ENCODE results near the gene C1orf21.

The C1orf21 gene

DNA sequence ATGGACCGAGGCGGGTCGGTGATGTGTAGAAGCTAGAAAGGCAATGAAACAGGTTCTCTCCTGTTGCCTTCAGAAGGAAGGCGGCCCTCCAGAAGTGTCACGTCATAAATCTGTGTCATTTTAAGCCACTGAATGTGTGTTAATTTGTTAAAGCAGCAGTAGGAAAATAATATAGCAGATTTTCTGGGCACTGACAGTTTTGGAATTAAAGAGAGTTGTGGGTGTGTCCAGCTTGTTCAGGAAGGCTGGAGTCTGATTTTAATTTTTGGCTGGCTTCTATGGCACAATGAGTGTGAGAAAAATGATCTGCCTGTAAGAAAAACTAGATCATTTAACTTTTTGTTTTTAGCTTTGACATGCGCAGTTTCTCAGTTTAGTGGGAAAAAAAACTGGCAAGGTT, 190.5 kb downstream of the C1orf21 start:
- TF ChIP-seq ZNF8 (CRISPR knock-in tag; IDR thresholded peaks at IDR 0.05) (no peak), ISL1 (CRISPR knock-in tag; IDR thresholded peaks at IDR 0.05) (no peak), ESRRG (CRISPR knock-in tag; IDR thresholded peaks at IDR 0.05) (no peak), PATZ1 (CRISPR knock-in tag; IDR thresholded peaks at IDR 0.05; ENCODE audit: borderline replicate concordance) (no peak), ZC3H10 (CRISPR knock-in tag; IDR thresholded peaks at IDR 0.05) (no peak), GLIS3 (CRISPR knock-in tag; IDR thresholded peaks at IDR 0.05) (no peak), ZFP3 (CRISPR knock-in tag; IDR thresholded peaks at IDR 0.05) (no peak), ARNTL (CRISPR knock-in tag; IDR thresholded peaks at IDR 0.05; ENCODE audit: borderline replicate concordance, low read depth) (no peak), BACH2 (CRISPR knock-in tag; IDR thresholded peaks at IDR 0.05; ENCODE audit: borderline replicate concordance) (no peak), RARB (CRISPR knock-in tag; IDR thresholded peaks at IDR 0.05) (no peak), ZNF70 (CRISPR knock-in tag; IDR thresholded peaks at IDR 0.05) (no peak)
- TF ChIP-seq, protein P1, sequence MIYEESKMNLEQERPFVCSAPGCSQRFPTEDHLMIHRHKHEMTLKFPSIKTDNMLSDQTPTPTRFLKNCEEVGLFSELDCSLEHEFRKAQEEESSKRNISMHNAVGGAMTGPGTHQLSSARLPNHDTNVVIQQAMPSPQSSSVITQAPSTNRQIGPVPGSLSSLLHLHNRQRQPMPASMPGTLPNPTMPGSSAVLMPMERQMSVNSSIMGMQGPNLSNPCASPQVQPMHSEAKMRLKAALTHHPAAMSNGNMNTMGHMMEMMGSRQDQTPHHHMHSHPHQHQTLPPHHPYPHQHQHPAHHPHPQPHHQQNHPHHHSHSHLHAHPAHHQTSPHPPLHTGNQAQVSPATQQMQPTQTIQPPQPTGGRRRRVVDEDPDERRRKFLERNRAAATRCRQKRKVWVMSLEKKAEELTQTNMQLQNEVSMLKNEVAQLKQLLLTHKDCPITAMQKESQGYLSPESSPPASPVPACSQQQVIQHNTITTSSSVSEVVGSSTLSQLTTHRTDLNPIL (CRISPR knock-in tag; IDR thresholded peaks at IDR 0.05; ENCODE audit: low read depth) = no peak
- ATAC-seq = no peak

DNA sequence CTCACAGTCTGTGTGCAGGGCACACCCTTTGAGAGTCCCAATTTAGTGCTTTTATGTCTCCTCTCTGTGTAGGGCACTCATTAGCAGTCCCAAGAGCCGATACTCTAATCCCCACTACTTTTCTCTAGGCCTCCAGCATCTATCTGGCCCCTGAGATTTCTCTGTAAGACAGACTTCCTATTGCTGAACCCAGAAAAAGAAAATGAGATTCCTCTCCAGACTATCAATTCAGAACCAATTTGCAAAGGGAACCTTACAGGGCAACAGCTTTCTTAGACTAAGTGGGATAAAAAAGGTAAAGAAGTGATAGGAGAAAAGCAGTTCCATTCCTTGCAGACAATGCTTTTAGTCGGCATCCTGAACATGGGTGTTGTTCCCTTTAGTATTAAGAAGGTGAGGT, 195.6 kb downstream of the C1orf21 start:
- no peak for TF ChIP-seq TOX (CRISPR knock-in tag; IDR thresholded peaks at IDR 0.05; ENCODE audit: borderline replicate concordance)
- no peak for TF ChIP-seq ZNF70 (CRISPR knock-in tag; IDR thresholded peaks at IDR 0.05)
- no peak for TF ChIP-seq ZNF8 (CRISPR knock-in tag; IDR thresholded peaks at IDR 0.05)
- TF ChIP-seq BACH2 (CRISPR knock-in tag; IDR thresholded peaks at IDR 0.05; ENCODE audit: borderline replicate concordance) = no peak
- TF ChIP-seq ZFP3 (CRISPR knock-in tag; IDR thresholded peaks at IDR 0.05) = no peak
- TF ChIP-seq TSHZ2 (CRISPR knock-in tag; IDR thresholded peaks at IDR 0.05) = no peak
- no peak for TF ChIP-seq ZC3H10 (CRISPR knock-in tag; IDR thresholded peaks at IDR 0.05)
- no peak for TF ChIP-seq PATZ1 (CRISPR knock-in tag; IDR thresholded peaks at IDR 0.05; ENCODE audit: borderline replicate concordance)
- TF ChIP-seq CSDC2 (CRISPR knock-in tag; IDR thresholded peaks at IDR 0.05) = no peak
- TF ChIP-seq, protein P2, sequence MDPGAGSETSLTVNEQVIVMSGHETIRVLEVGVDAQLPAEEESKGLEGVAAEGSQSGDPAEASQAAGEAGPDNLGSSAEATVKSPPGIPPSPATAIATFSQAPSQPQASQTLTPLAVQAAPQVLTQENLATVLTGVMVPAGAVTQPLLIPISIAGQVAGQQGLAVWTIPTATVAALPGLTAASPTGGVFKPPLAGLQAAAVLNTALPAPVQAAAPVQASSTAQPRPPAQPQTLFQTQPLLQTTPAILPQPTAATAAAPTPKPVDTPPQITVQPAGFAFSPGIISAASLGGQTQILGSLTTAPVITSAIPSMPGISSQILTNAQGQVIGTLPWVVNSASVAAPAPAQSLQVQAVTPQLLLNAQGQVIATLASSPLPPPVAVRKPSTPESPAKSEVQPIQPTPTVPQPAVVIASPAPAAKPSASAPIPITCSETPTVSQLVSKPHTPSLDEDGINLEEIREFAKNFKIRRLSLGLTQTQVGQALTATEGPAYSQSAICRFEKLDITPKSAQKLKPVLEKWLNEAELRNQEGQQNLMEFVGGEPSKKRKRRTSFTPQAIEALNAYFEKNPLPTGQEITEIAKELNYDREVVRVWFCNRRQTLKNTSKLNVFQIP (CRISPR knock-in tag; IDR thresholded peaks at IDR 0.05; ENCODE audit: borderline replicate concordance, low read depth) = no peak
- no peak for TF ChIP-seq TCF4 (CRISPR knock-in tag; IDR thresholded peaks at IDR 0.05; ENCODE audit: borderline replicate concordance)
- TF ChIP-seq SNAI2 (CRISPR knock-in tag; IDR thresholded peaks at IDR 0.05) = no peak
- no peak for TF ChIP-seq GLIS3 (CRISPR knock-in tag; IDR thresholded peaks at IDR 0.05)
- no peak for TF ChIP-seq ARNTL (CRISPR knock-in tag; IDR thresholded peaks at IDR 0.05; ENCODE audit: borderline replicate concordance, low read depth)
- no peak for TF ChIP-seq RARB (CRISPR knock-in tag; IDR thresholded peaks at IDR 0.05)
- TF ChIP-seq, protein P1 (CRISPR knock-in tag; IDR thresholded peaks at IDR 0.05; ENCODE audit: low read depth) = no peak
- TF ChIP-seq ZFP30 (CRISPR knock-in tag; IDR thresholded peaks at IDR 0.05) = no peak
- no peak for TF ChIP-seq ZNF565 (CRISPR knock-in tag; conservative IDR thresholded peaks at IDR 0.05; ENCODE audit: low read depth)
- no peak for TF ChIP-seq ESRRG (CRISPR knock-in tag; IDR thresholded peaks at IDR 0.05)
- no peak for TF ChIP-seq OSR1 (CRISPR knock-in tag; IDR thresholded peaks at IDR 0.05)
- no peak for ATAC-seq
